HUES48 (cell line): Measurements from ENCODE around the gene RAD51B.

ENCODE experiments used
- H3K27ac ChIP-seq: one replicate; pipeline ENCODE4 v1.7.0; 2013; ENCODE audit warnings: low read depth, low read length, inconsistent platforms
- H3K27me3 ChIP-seq: 2 replicates; pipeline ENCODE4 v1.6.1; 2013; ENCODE audit warnings: mild to moderate bottlenecking, low read length; ENCODE audit not compliant: control insufficient read depth, insufficient read depth
- H3K36me3 ChIP-seq: 2 replicates; pipeline ENCODE4 v1.6.1; 2013; ENCODE audit warnings: low read length; ENCODE audit not compliant: control insufficient read depth, insufficient read depth
- H3K4me1 ChIP-seq: 2 replicates; pipeline ENCODE4 v1.6.1; 2013; ENCODE audit warnings: mild to moderate bottlenecking, low read length; ENCODE audit not compliant: control insufficient read depth, insufficient read depth
- H3K4me3 ChIP-seq: 2 replicates; pipeline ENCODE4 v1.5.1; 2013; ENCODE audit warnings: mild to moderate bottlenecking, low read depth, low read length
- H3K9ac ChIP-seq: 2 replicates; pipeline ENCODE4 v1.6.1; 2013; ENCODE audit warnings: mild to moderate bottlenecking, low read depth, low read length, moderate library complexity
- H3K9me3 ChIP-seq: 2 replicates; pipeline ENCODE4 v1.6.1; 2013; ENCODE audit warnings: low read length; ENCODE audit not compliant: control insufficient read depth, insufficient read depth

Gene RAD51B

DNA sequence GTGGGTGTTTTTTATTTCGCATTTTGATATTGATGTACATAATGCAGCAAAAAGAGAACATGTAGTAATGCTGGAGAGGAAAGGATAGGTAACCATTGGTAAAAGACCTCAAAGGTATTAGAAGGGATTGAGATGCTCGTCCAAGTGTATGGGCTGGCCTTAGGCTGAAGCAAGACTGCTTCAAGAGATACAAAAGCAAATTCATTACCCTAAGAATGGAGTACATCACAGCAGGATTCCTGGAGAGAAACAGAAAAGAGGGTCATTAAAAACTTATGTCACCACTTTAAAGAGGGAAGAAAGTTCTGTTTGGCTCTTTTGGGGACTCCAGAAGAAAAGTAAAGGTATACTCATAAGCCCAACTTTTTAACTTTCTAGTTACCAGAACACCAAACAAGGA lies 552.8 kb downstream of the RAD51B start:
- H3K27ac ChIP-seq, result peak overlapping the region; percentile 31
- no peaks in the 10 kb centered on the region for H3K9me3 ChIP-seq
- H3K9ac ChIP-seq, result no peak overlapping the region
- H3K36me3 ChIP-seq, result no peaks in the 10 kb centered on the region
- 0 out of 2 replicates have a peak, but pooled peaks cover 5% of the 10 kb centered on the region for H3K27me3 ChIP-seq
- peaks cover 13% of the 10 kb centered on the region for H3K4me1 ChIP-seq
- H3K4me3 ChIP-seq, result no peak overlapping the region

DNA sequence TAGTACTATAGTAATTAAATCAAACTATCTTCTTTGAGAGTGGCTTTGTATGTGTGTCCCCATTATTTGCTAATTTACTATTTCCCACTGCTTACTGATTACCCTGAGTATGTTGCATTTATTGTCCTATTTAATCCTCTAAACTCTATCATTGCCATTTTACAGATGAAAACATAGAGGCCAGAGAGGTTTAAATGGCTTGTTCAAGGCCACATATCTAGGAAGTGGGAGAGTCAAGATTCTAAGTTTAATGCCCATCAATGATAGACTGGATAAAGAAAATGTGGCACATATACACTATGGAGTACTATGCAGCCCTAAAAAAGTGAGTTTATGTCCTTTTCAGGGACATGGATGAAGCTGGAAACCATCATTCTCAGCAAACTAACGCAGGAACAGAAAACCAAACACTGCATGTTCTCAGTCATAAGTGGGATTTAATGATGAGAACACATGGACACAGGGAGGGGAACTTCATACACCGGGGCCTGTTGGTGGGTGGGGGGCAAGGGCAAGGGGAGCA lies 553.6 kb downstream of the RAD51B start:
- peaks cover 16% of the 10 kb centered on the region for H3K4me1 ChIP-seq
- H3K9me3 ChIP-seq, result no peaks in the 10 kb centered on the region
- H3K27me3 ChIP-seq, result 0 out of 2 replicates have a peak, but pooled peaks cover 5% of the 10 kb centered on the region
- no peaks in the 10 kb centered on the region for H3K36me3 ChIP-seq
- H3K4me3 ChIP-seq, result no peak overlapping the region
- H3K27ac ChIP-seq, result no peak overlapping the region
- no peak overlapping the region for H3K9ac ChIP-seq

DNA sequence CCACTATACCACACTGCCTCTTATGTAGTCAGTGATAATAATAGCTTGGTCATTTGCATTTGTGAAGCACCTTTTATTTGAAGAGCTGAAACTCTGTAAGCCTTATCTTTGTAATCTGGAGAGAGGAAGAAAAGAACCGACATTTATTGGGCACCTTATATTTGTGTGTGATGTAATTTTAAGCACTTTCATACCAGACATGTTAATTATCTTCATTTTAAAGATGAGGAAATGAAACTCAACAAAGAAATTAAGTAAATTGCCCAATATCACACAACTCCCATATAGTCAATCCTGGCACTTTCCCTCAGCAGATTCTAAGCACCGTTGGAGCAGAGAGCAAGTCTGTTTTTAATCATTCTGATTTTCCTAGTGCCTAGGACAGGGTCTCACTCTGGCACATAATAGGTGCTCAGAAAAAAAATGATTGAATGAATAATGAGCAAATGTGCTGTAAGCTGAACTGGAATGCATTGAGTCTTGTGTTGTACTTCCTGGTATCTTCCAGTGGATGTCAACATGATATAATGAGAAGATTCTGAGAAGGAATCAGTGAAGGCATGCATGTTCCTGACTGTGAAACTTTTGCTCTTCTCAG lies 554.4 kb downstream of the RAD51B start:
- no peak overlapping the region for H3K4me3 ChIP-seq

DNA sequence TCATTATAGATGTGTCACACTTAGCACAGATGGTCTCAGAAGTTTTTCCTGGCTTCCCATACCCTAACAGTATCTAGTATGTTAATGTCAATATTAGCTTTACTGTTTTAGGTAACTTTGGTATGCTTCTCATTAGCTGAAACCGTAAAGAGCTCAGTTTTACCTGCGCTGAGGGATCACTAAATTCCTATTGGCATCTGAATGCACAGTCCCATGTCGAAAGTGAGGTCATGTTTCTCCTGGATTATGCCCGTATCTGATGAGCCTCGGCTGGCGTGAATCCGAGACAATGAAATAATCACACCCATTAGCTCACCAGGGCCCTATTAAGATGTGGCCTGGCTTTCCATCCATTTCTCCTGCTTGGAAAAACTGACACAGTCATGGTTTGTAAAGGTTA lies 555.1 kb downstream of the RAD51B start:
- H3K9me3 ChIP-seq, result no peaks in the 10 kb centered on the region
- H3K4me1 ChIP-seq, result peaks cover 16% of the 10 kb centered on the region
- H3K9ac ChIP-seq, result no peak overlapping the region
- H3K4me3 ChIP-seq, result no peak overlapping the region
- H3K36me3 ChIP-seq, result no peaks in the 10 kb centered on the region
- H3K27me3 ChIP-seq, result 0 out of 2 replicates have a peak, but pooled peaks cover 5% of the 10 kb centered on the region
- no peak overlapping the region for H3K27ac ChIP-seq

More for the DNA sequence above, 554.4 kb downstream of the RAD51B start:
- Histone ChIP-seq H3K27me3 (0 out of 2 replicates have a peak, but pooled peaks cover 5% of the 10 kb centered on the region), H3K9ac (no peak overlapping the region), H3K4me1 (peaks cover 16% of the 10 kb centered on the region), H3K27ac (no peak overlapping the region), H3K9me3 (no peaks in the 10 kb centered on the region), H3K36me3 (no peaks in the 10 kb centered on the region)

DNA sequence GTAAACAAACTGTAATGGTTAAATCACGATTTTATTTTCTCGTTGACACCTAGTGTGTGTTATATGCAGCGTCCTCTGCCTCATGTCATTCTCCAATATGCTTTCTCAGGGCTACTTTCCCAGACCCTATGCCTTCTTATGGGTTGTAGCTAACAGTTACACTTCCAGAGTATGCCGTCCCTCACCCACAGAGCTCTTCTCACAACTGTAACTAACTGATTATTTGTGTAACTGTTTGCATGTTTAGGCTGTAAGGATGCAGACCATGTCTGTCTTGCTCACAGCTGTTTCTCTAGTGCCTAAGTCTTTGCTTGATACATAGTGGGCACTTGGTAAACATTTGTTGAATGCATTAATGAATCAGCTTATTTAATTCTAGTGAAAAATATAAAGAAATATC lies 555.8 kb downstream of the RAD51B start:
- no peak overlapping the region for H3K27ac ChIP-seq
- H3K4me1 ChIP-seq, result peaks cover 16% of the 10 kb centered on the region
- no peak overlapping the region for H3K4me3 ChIP-seq
- H3K27me3 ChIP-seq, result 0 out of 2 replicates have a peak, but pooled peaks cover 5% of the 10 kb centered on the region
- H3K36me3 ChIP-seq, result no peaks in the 10 kb centered on the region
- H3K9ac ChIP-seq, result no peak overlapping the region
- H3K9me3 ChIP-seq, result no peaks in the 10 kb centered on the region

DNA sequence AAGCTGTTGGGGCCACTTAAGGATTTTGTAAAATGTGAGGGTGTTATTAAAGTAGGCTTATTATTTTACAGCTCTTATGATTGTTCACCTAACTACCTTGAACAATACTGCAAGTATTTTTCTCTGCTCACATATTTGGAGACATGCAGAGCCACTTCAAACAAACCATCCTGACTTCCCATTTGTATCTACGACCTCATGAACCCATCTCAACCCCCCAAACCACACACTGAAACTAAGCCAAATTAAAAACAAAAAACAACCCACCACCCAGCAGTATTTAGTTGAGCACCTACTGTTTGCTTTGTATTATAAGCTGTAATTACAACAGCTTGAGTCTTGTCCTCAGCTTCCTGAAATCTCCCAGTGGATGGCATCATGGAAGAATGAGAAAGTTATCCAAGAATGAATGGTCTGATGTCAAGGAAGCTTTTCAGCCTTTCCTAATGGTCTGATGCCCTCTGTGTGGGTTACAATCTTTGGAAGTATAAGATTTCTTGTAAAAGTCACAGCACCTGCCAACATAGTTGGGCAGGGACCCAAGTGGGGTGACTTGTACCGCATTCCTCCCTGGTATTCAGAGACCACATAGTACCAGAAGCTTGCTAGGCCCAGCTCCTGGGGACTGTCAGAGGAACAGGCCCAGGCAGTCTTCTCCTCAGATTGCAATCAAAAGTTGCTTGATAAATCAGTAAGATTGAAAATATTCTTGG lies 556.6 kb downstream of the RAD51B start:
- H3K9ac ChIP-seq, result no peak overlapping the region
- H3K9me3 ChIP-seq, result no peaks in the 10 kb centered on the region
- H3K27me3 ChIP-seq, result 0 out of 2 replicates have a peak, but pooled peaks cover 5% of the 10 kb centered on the region
- H3K4me3 ChIP-seq, result no peak overlapping the region
- no peaks in the 10 kb centered on the region for H3K36me3 ChIP-seq
- peaks cover 16% of the 10 kb centered on the region for H3K4me1 ChIP-seq
- H3K27ac ChIP-seq, result no peak overlapping the region

DNA sequence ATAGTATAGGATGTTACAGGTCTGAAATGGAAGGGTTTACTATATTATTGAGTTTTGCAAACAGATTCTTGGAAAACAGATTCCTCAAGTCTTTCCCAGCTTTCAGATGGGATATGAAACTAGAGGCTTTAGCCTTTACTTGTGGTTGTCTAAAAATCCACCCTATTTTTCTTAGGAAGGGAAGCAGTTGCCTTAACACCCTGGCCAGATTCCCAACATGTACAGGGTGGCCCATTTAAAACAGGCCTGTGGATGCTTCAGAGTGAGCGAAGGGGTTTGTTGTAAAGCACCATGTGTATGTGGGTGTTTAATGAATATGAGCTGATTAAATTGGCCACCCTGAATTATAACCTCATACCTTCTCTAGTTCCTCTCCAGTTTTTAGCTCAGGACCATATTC lies 557.4 kb downstream of the RAD51B start:
- Histone ChIP-seq H3K27me3 (no peaks in the 10 kb centered on the region), H3K27ac (no peak overlapping the region), H3K4me1 (peaks cover 13% of the 10 kb centered on the region), H3K4me3 (no peak overlapping the region), H3K9me3 (no peaks in the 10 kb centered on the region), H3K9ac (no peak overlapping the region), H3K36me3 (no peaks in the 10 kb centered on the region)

DNA sequence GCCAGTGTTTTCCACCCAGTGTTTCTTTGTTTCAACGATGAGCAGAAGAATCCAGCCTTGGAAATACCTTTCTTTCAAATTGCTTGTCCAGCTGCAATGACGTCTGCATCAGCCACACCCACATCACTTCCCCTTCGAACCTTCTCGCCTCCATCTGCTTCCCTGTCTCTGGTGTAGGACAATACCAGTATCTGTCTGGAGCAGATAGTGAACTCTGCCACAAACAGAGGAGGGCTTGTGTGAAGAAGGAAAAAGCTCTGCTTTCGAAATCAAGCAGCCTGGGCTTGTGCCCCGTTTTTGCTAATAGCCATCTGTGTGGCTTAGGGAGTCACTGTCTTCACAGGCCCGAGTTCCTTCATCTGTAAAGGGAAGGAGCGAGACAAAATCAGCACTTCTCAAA lies 557.9 kb downstream of the RAD51B start:
- Histone ChIP-seq H3K27ac (no peak overlapping the region), H3K4me1 (peaks cover 8% of the 10 kb centered on the region)

DNA sequence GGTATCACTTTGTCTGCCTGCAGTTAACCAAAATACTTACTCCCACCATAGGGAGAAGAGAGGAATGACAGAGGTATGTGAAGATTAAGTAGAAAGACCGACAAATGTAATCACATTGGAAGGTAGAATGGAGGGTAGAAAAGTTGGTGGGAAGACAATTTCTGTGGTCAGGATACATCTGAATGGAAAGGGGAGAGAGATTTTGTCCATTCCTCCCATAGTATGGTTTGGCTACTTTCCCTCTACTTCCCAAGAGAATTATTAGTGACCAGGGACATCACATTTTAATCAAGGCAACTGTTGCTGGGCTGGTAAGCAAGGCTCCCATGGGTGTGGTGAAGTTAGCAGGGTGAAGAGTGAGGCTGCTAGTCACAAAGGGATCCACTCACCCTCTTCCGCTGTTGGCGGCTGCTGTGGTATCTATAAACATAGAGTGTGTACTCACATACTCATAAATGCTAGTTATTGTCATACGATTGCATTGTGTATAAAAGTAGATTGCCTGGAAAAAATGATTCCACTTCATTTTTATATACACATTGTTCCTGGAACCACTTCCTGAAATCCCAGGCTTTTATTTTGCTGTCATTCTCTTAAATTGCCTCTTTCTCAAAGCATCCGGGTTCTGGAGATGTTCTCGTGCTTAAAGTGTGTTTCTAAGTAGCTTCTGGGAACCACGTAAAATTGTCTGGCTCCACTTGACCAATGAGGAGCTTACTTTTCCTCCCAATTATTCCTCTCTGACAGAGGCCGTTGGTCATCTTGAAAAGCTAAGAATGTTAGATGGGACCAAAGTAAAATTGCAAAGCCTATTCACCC lies 560.1 kb downstream of the RAD51B start:
- H3K9ac ChIP-seq, result no peak overlapping the region
- no peak overlapping the region for H3K27ac ChIP-seq
- H3K4me1 ChIP-seq, result 0 out of 2 replicates have a peak, but pooled peaks cover 3% of the 10 kb centered on the region
- no peaks in the 10 kb centered on the region for H3K27me3 ChIP-seq
- no peaks in the 10 kb centered on the region for H3K9me3 ChIP-seq
- no peaks in the 10 kb centered on the region for H3K36me3 ChIP-seq
- no peak overlapping the region for H3K4me3 ChIP-seq

More for the DNA sequence above, 557.9 kb downstream of the RAD51B start:
- no peak overlapping the region for H3K9ac ChIP-seq
- no peak overlapping the region for H3K4me3 ChIP-seq
- no peaks in the 10 kb centered on the region for H3K9me3 ChIP-seq
- no peaks in the 10 kb centered on the region for H3K36me3 ChIP-seq
- H3K27me3 ChIP-seq, result no peaks in the 10 kb centered on the region

DNA sequence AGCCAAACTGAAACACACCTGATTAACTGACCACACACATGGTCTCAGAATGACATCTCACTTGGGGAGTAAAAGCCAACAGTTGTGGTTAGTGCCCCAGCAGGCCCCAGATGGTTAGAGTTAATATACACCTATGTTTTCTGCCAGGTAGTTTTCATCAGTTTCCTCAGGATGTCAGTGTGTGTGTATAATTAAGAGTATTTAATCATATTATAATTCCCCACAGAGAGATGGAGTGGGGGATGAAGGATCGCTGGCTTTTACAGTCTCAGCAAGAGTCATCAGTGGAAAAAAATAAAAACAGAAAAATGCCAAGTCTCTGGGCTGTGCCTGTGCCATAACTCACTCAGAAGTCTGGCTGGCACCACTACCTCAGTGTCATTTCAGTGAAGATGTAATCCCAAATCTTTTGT lies 560.8 kb downstream of the RAD51B start:
- Histone ChIP-seq H3K9me3 (no peaks in the 10 kb centered on the region), H3K27me3 (no peaks in the 10 kb centered on the region), H3K27ac (no peak overlapping the region), H3K4me1 (0 out of 2 replicates have a peak, but pooled peaks cover 3% of the 10 kb centered on the region), H3K36me3 (no peaks in the 10 kb centered on the region), H3K9ac (no peak overlapping the region), H3K4me3 (no peak overlapping the region)
